ENCODE data around the gene ORC4. TPM values are rescaled to one million over a fixed set of nuclear protein-coding genes. Genes with fewer than 3 reads are reported as not detected.

The ORC4 gene
- total RNA-seq, 2 experiments from 2014 or later: 35.9 to 38.8 TPM

GRCh38 chr2:147976102-147976501 is 44.4 kb downstream of the ORC4 start:
- DNase-seq: no peak
- H3K36me3 Mint-ChIP-seq (ENCODE audit: low read depth): peaks cover 25% of the 10 kb centered on the region
- peaks cover 20% of the 10 kb centered on the region for H3K4me1 Mint-ChIP-seq (ENCODE audit: low read depth)
- intact Hi-C loops (cut with micrococcal nuclease): no loop called here
- CTCF ChIA-PET: no interaction called here
- peaks cover 3% of the 10 kb centered on the region for H3K9me3 Mint-ChIP-seq
- no peak overlapping the region for H3K27ac Mint-ChIP-seq
- no peak overlapping the region for H3K4me3 Mint-ChIP-seq
- H3K27me3 Mint-ChIP-seq (ENCODE audit: low read depth): no peaks in the 10 kb centered on the region

DNA sequence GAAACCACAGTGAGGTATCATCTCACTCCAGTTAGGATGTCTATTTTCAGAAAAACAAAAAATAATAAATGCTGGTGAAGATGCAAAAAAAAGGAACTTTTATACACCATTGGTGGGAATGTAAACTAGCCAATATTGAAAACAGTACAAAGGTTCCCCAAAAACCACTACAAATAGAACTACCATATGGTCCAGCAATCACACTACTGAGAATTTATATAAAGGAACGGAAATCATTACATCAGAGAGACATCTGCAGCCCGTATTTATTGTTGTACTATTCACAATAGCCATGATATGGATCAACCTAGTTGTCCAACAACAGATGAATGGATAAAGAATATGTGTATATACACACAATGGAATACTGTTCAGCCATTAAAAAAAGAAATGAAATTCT is 52.0 kb downstream of the ORC4 start:
- Mint-ChIP-seq H3K27me3 (ENCODE audit: low read depth) (no peaks in the 10 kb centered on the region), H3K4me1 (ENCODE audit: low read depth) (no peaks in the 10 kb centered on the region), H3K9me3 (peaks cover 19% of the 10 kb centered on the region), H3K4me3 (no peak overlapping the region), H3K36me3 (ENCODE audit: low read depth) (peaks cover 58% of the 10 kb centered on the region), H3K27ac (no peak overlapping the region)
- DNase-seq: no peak
- CTCF ChIA-PET: no interaction called here
- intact Hi-C loops (cut with micrococcal nuclease): no loop called here

- Mint-ChIP-seq H3K27ac (no peak overlapping the region), H3K36me3 (ENCODE audit: low read depth) (peaks cover 11% of the 10 kb centered on the region), H3K4me3 (no peak overlapping the region), H3K9me3 (no peaks in the 10 kb centered on the region), H3K27me3 (ENCODE audit: low read depth) (no peaks in the 10 kb centered on the region), H3K4me1 (ENCODE audit: low read depth) (no peaks in the 10 kb centered on the region)
- CTCF ChIA-PET: no interaction called here
- intact Hi-C loops (cut with micrococcal nuclease): no loop called here
- DNase-seq: no peak
Observed at GRCh38 chr2:147952118-147952517, 68.4 kb downstream of the ORC4 start.

GRCh38 chr2:147945660-147946059 is 74.9 kb downstream of the ORC4 start:
- intact Hi-C loops (cut with micrococcal nuclease): no loop called here
- Mint-ChIP-seq H3K36me3 (ENCODE audit: low read depth) (peaks cover 5% of the 10 kb centered on the region), H3K4me1 (ENCODE audit: low read depth) (no peaks in the 10 kb centered on the region), H3K9me3 (no peaks in the 10 kb centered on the region), H3K27ac (no peak overlapping the region), H3K27me3 (ENCODE audit: low read depth) (no peaks in the 10 kb centered on the region), H3K4me3 (no peak overlapping the region)
- CTCF ChIA-PET: interaction anchor here (1.9 kb wide), 1 partner anchor 563 kb away, joined by 8 read pairs; no protein-coding TSS in a partner anchor
- DNase-seq: no peak

GRCh38 chr2:147939313-147939712 is 81.2 kb downstream of the ORC4 start:
- H3K27me3 Mint-ChIP-seq (ENCODE audit: low read depth): no peaks in the 10 kb centered on the region
- no peak overlapping the region for H3K27ac Mint-ChIP-seq
- H3K4me3 Mint-ChIP-seq: no peak overlapping the region
- CTCF ChIA-PET: no interaction called here
- H3K36me3 Mint-ChIP-seq (ENCODE audit: low read depth): peaks cover 2% of the 10 kb centered on the region
- no peaks in the 10 kb centered on the region for H3K4me1 Mint-ChIP-seq (ENCODE audit: low read depth)
- DNase-seq: no peak
- no peaks in the 10 kb centered on the region for H3K9me3 Mint-ChIP-seq
- intact Hi-C loops (cut with micrococcal nuclease): loop anchor here (5.0 kb wide), 2 partner anchors 938 to 1623 kb away; partner anchors contain the start of gene KIF5C

DNA sequence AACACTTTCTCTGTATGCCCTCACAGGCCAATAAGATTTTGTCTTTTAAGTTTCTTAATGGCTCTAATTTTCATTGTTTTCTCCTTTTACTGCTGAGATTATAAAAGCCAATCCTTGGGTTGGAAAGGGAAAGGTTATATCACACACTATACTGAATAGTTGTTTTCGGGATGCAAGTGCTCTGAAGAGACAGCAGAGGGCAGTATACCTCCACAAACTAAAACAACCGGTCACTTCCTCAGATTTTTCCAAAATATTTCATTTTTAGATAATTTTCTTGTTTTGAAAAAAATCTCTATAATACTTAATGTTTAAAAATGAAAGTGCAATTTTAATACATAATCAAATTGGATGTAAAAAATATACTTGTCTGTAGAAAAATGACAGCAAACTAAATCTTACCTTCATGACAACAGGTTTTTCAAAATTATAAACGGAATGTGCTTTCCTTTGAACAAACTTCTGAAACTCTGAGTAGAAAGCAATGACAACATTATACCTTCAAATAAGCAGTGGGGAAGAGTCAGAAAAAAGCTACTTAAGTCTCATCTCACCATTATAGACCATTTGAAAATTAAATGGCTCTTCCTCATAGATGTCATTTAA is 82.7 kb downstream of the ORC4 start:
- CTCF ChIA-PET: interaction anchor here (0.5 to 3.0 kb wide), 3 partner anchors 56 to 799 kb away, joined by 3 to 18 read pairs (median 4); no protein-coding TSS in a partner anchor
- intact Hi-C loops (cut with micrococcal nuclease): loop anchor here (1.0 to 5.0 kb wide), 5 partner anchors 263 to 1624 kb away; partner anchors contain the start of gene KIF5C

GRCh38 chr2:147934881-147935620 is 85.5 kb downstream of the ORC4 start:
- intact Hi-C loops (cut with micrococcal nuclease): loop anchor here (5.0 kb wide), 2 partner anchors 942 to 1627 kb away; partner anchors contain the start of gene KIF5C
- Mint-ChIP-seq H3K27ac (no peak overlapping the region), H3K4me1 (ENCODE audit: low read depth) (no peaks in the 10 kb centered on the region), H3K4me3 (no peak overlapping the region), H3K27me3 (ENCODE audit: low read depth) (no peaks in the 10 kb centered on the region), H3K9me3 (no peaks in the 10 kb centered on the region), H3K36me3 (ENCODE audit: low read depth) (peaks cover 7% of the 10 kb centered on the region)
- DNase-seq: no peak
- CTCF ChIA-PET: interaction anchor here (1.2 to 1.5 kb wide), 2 partner anchors 55 to 574 kb away, joined by 3 to 8 read pairs; no protein-coding TSS in a partner anchor

More for the DNA sequence above, 82.7 kb downstream of the ORC4 start:
- H3K27me3 Mint-ChIP-seq (ENCODE audit: low read depth): no peaks in the 10 kb centered on the region
- DNase-seq: no peak
- peaks cover 2% of the 10 kb centered on the region for H3K36me3 Mint-ChIP-seq (ENCODE audit: low read depth)
- no peak overlapping the region for H3K4me3 Mint-ChIP-seq
- no peaks in the 10 kb centered on the region for H3K9me3 Mint-ChIP-seq
- no peaks in the 10 kb centered on the region for H3K4me1 Mint-ChIP-seq (ENCODE audit: low read depth)
- H3K27ac Mint-ChIP-seq: no peak overlapping the region

GRCh38 chr2:147933931-147934330 is 86.6 kb downstream of the ORC4 start:
- no peak for DNase-seq
- H3K27ac Mint-ChIP-seq: no peak overlapping the region
- H3K36me3 Mint-ChIP-seq (ENCODE audit: low read depth): peaks cover 7% of the 10 kb centered on the region
- H3K9me3 Mint-ChIP-seq: no peaks in the 10 kb centered on the region
- no peaks in the 10 kb centered on the region for H3K27me3 Mint-ChIP-seq (ENCODE audit: low read depth)
- no peak overlapping the region for H3K4me3 Mint-ChIP-seq
- no peaks in the 10 kb centered on the region for H3K4me1 Mint-ChIP-seq (ENCODE audit: low read depth)
- intact Hi-C loops (cut with micrococcal nuclease): no loop called here
- CTCF ChIA-PET: interaction anchor here (1.2 to 1.6 kb wide), 2 partner anchors 9 to 22 kb away, joined by 3 read pairs; no protein-coding TSS in a partner anchor

DNA sequence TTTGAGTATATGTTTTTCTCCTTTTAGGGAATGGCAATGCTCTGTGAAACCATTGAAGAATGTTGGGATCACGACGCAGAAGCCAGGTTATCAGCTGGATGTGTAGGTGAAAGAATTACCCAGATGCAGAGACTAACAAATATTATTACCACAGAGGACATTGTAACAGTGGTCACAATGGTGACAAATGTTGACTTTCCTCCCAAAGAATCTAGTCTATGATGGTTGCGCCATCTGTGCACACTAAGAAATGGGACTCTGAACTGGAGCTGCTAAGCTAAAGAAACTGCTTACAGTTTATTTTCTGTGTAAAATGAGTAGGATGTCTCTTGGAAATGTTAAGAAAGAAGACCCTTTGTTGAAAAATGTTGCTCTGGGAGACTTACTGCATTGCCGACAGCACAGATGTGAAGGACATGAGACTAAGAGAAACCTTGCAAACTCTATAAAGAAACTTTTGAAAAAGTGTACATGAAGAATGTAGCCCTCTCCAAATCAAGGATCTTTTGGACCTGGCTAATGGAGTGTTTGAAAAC is 93.4 kb downstream of the ORC4 start:
- H3K9me3 Mint-ChIP-seq: no peaks in the 10 kb centered on the region

GRCh38 chr2:147925886-147926285 is 94.7 kb downstream of the ORC4 start:
- CTCF ChIA-PET: no interaction called here

More for the DNA sequence above, 93.4 kb downstream of the ORC4 start:
- Mint-ChIP-seq H3K27ac (no peak overlapping the region), H3K36me3 (ENCODE audit: low read depth) (peaks cover 8% of the 10 kb centered on the region), H3K27me3 (ENCODE audit: low read depth) (no peaks in the 10 kb centered on the region), H3K4me3 (no peak overlapping the region), H3K4me1 (ENCODE audit: low read depth) (peaks cover 11% of the 10 kb centered on the region)
- intact Hi-C loops (cut with micrococcal nuclease): no loop called here
- CTCF ChIA-PET: no interaction called here
- no peak for DNase-seq

GRCh38 chr2:147924647-147925046 is 95.9 kb downstream of the ORC4 start:
- Mint-ChIP-seq H3K36me3 (ENCODE audit: low read depth) (peaks cover 7% of the 10 kb centered on the region), H3K27me3 (ENCODE audit: low read depth) (no peaks in the 10 kb centered on the region), H3K4me1 (ENCODE audit: low read depth) (peaks cover 11% of the 10 kb centered on the region), H3K9me3 (no peaks in the 10 kb centered on the region), H3K27ac (no peak overlapping the region), H3K4me3 (no peak overlapping the region)
- CTCF ChIA-PET: interaction anchor here (0.6 to 1.0 kb wide), 2 partner anchors 9 to 530 kb away, joined by 3 read pairs; no protein-coding TSS in a partner anchor
- DNase-seq: no peak
- intact Hi-C loops (cut with micrococcal nuclease): no loop called here

More at GRCh38 chr2:147925886-147926285, 94.7 kb downstream of the ORC4 start:
- Mint-ChIP-seq H3K27ac (no peak overlapping the region), H3K27me3 (ENCODE audit: low read depth) (no peaks in the 10 kb centered on the region), H3K36me3 (ENCODE audit: low read depth) (peaks cover 7% of the 10 kb centered on the region), H3K4me3 (no peak overlapping the region), H3K9me3 (no peaks in the 10 kb centered on the region), H3K4me1 (ENCODE audit: low read depth) (peaks cover 11% of the 10 kb centered on the region)
- DNase-seq: no peak
- intact Hi-C loops (cut with micrococcal nuclease): no loop called here

GRCh38 chr2:147923846-147924245 is 96.7 kb downstream of the ORC4 start:
- CTCF ChIA-PET: no interaction called here
- intact Hi-C loops (cut with micrococcal nuclease): no loop called here
- Mint-ChIP-seq H3K4me1 (ENCODE audit: low read depth) (peaks cover 11% of the 10 kb centered on the region), H3K9me3 (no peaks in the 10 kb centered on the region), H3K27me3 (ENCODE audit: low read depth) (no peaks in the 10 kb centered on the region), H3K4me3 (no peak overlapping the region), H3K27ac (no peak overlapping the region), H3K36me3 (ENCODE audit: low read depth) (peaks cover 8% of the 10 kb centered on the region)
- no peak for DNase-seq

Data from activated naive CD4-positive, alpha-beta T cell treated with anti-CD3 and anti-CD28 coated beads for 36 hours (primary cell).